ENCODE data around the gene MUSTN1. TPM values are rescaled to one million over a fixed set of nuclear protein-coding genes. Genes with fewer than 3 reads are reported as not detected.

Gene MUSTN1
- total and polyA plus RNA-seq, 2 of the 13 experiments (the other 11 are each of a cell fraction or from before 2014, with no cell fraction given), result 0.84 to 1.4 TPM

DNA sequence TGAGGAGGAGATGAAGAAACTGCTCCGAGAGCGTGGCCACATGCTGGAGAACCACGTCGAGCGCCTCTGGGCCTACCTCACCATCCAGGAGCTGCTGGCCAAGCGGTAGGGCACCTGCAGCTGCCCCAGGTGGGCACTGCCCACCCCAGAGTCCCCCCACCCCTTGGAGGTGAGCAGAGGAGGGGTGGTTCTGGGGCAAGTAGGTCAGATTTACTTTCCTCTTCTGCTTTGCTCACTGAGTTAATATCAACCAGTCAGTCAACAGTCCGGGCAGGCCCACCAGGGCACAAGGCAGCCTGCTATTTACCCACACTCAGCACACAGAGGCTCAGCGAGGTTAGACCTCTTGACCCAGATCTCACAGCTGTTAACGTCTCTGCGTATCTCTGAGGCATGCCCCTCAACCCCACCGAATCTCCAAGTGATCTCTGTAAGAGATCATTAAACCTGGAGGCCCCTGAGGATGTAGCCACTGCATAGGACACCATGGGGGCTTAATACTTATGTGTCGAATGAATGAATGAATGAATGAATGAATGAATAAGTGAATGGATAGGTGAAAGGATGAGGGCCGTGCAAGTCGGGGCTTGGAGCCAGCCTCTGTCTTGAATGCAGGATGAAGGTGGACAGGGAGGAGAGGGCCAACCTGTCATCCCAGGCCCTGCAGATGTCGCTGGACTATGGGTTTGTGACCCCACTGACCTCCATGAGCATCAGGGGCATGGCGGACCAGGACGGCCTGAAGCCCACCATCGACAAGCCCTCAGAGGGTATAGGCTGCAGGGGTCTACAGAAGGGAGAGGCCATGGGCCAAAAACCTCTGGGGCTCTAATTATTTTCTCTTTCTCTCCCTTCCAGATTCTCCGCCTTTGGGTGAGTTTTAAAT, 48.2 kb downstream of the MUSTN1 start (continued):
- TF ChIP-seq, protein P1, sequence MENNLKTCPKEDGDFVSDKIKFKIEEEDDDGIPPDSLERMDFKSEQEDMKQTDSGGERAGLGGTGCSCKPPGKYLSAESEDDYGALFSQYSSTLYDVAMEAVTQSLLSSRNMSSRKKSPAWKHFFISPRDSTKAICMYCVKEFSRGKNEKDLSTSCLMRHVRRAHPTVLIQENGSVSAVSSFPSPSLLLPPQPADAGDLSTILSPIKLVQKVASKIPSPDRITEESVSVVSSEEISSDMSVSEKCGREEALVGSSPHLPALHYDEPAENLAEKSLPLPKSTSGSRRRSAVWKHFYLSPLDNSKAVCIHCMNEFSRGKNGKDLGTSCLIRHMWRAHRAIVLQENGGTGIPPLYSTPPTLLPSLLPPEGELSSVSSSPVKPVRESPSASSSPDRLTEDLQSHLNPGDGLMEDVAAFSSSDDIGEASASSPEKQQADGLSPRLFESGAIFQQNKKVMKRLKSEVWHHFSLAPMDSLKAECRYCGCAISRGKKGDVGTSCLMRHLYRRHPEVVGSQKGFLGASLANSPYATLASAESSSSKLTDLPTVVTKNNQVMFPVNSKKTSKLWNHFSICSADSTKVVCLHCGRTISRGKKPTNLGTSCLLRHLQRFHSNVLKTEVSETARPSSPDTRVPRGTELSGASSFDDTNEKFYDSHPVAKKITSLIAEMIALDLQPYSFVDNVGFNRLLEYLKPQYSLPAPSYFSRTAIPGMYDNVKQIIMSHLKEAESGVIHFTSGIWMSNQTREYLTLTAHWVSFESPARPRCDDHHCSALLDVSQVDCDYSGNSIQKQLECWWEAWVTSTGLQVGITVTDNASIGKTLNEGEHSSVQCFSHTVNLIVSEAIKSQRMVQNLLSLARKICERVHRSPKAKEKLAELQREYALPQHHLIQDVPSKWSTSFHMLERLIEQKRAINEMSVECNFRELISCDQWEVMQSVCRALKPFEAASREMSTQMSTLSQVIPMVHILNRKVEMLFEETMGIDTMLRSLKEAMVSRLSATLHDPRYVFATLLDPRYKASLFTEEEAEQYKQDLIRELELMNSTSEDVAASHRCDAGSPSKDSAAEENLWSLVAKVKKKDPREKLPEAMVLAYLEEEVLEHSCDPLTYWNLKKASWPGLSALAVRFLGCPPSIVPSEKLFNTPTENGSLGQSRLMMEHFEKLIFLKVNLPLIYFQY (CRISPR knock-in tag; IDR thresholded peaks at IDR 0.05; ENCODE audit: borderline replicate concordance), result peak; percentile 79; the same call in 1 of the 2 replicates
- TF ChIP-seq KAT2B (IDR thresholded peaks at IDR 0.05; ENCODE audit: borderline replicate concordance, low read depth, low read length), result no peak
- TF ChIP-seq SP2 (CRISPR knock-in tag; IDR thresholded peaks at IDR 0.05), result no peak
- TF ChIP-seq, protein P2, sequence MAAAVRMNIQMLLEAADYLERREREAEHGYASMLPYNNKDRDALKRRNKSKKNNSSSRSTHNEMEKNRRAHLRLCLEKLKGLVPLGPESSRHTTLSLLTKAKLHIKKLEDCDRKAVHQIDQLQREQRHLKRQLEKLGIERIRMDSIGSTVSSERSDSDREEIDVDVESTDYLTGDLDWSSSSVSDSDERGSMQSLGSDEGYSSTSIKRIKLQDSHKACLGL (CRISPR knock-in tag; IDR thresholded peaks at IDR 0.05), result 0 out of 2 replicates have a peak, but pooled peaks have one; percentile 36
- TF ChIP-seq, protein P3, sequence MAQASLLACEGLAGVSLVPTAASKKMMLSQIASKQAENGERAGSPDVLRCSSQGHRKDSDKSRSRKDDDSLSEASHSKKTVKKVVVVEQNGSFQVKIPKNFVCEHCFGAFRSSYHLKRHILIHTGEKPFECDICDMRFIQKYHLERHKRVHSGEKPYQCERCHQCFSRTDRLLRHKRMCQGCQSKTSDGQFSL (CRISPR knock-in tag; IDR thresholded peaks at IDR 0.05), result no peak
- no peak for TF ChIP-seq DR1 (CRISPR knock-in tag; IDR thresholded peaks at IDR 0.05)
- TF ChIP-seq, protein P4, sequence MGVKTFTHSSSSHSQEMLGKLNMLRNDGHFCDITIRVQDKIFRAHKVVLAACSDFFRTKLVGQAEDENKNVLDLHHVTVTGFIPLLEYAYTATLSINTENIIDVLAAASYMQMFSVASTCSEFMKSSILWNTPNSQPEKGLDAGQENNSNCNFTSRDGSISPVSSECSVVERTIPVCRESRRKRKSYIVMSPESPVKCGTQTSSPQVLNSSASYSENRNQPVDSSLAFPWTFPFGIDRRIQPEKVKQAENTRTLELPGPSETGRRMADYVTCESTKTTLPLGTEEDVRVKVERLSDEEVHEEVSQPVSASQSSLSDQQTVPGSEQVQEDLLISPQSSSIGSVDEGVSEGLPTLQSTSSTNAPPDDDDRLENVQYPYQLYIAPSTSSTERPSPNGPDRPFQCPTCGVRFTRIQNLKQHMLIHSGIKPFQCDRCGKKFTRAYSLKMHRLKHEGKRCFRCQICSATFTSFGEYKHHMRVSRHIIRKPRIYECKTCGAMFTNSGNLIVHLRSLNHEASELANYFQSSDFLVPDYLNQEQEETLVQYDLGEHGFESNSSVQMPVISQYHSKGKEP (CRISPR knock-in tag; IDR thresholded peaks at IDR 0.05), result no peak
- TF ChIP-seq, protein P5, sequence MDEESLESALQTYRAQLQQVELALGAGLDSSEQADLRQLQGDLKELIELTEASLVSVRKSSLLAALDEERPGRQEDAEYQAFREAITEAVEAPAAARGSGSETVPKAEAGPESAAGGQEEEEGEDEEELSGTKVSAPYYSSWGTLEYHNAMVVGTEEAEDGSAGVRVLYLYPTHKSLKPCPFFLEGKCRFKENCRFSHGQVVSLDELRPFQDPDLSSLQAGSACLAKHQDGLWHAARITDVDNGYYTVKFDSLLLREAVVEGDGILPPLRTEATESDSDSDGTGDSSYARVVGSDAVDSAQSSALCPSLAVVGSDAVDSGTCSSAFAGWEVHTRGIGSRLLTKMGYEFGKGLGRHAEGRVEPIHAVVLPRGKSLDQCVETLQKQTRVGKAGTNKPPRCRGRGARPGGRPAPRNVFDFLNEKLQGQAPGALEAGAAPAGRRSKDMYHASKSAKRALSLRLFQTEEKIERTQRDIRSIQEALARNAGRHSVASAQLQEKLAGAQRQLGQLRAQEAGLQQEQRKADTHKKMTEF (CRISPR knock-in tag; IDR thresholded peaks at IDR 0.05), result no peak
- TF ChIP-seq PCBP1 (IDR thresholded peaks at IDR 0.05; ENCODE audit: borderline replicate concordance, low read depth, low read length), result no peak
- TF ChIP-seq, protein P6, sequence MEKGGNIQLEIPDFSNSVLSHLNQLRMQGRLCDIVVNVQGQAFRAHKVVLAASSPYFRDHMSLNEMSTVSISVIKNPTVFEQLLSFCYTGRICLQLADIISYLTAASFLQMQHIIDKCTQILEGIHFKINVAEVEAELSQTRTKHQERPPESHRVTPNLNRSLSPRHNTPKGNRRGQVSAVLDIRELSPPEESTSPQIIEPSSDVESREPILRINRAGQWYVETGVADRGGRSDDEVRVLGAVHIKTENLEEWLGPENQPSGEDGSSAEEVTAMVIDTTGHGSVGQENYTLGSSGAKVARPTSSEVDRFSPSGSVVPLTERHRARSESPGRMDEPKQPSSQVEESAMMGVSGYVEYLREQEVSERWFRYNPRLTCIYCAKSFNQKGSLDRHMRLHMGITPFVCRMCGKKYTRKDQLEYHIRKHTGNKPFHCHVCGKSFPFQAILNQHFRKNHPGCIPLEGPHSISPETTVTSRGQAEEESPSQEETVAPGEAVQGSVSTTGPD (CRISPR knock-in tag; IDR thresholded peaks at IDR 0.05), result no peak
- TF ChIP-seq ZNF451 (CRISPR knock-in tag; IDR thresholded peaks at IDR 0.05), result peak; percentile 42; the same call in 1 of the 2 replicates
- no peak for TF ChIP-seq ZNF776 (CRISPR knock-in tag; IDR thresholded peaks at IDR 0.05)
- TF ChIP-seq HHEX (CRISPR knock-in tag; IDR thresholded peaks at IDR 0.05), result no peak
- TF ChIP-seq MED1 (CRISPR knock-in tag; IDR thresholded peaks at IDR 0.05), result peak; percentile 83
- no peak for TF ChIP-seq ZNF138 (CRISPR knock-in tag; IDR thresholded peaks at IDR 0.05; ENCODE audit: low read depth)
- no peak for TF ChIP-seq BRCA1 (CRISPR knock-in tag; IDR thresholded peaks at IDR 0.05)
- no peak; the same call in 1 of the 2 replicates for TF ChIP-seq ZKSCAN5 (CRISPR knock-in tag; IDR thresholded peaks at IDR 0.05)
- TF ChIP-seq ZBTB7A (CRISPR knock-in tag; IDR thresholded peaks at IDR 0.05), result no peak
